A549 treated with CORT108297 at 1 μM for 4 hours (cell line): Measurements from ENCODE around the gene LEKR1. TPM values are rescaled to one million over a fixed set of nuclear protein-coding genes. Genes with fewer than 3 reads are reported as not detected.

Experiments used
- total RNA-seq: library from RNA; stranded (reverse); fragments of 200-300 nt; extraction: Qiagen RNA extraction; gene quantifications from 5 replicates; pipeline ENCODE4 v1.2.3, GENCODE V29; 2022

LEKR1 gene
- 0.54 to 1.1 TPM (median 0.68 TPM) in 5 replicates for total RNA-seq

GRCh38 chr3:156826144-156826895, at the start of gene LEKR1:
LEKR1 (plus strand) TSS chr3:156826353; CDS start chr3:156829330, 2,977 bp downstream.

Other genes starting within 250 kb of the LEKR1 start
- gene TIPARP, start 151.8 kb upstream of the LEKR1 start, total RNA-seq = 38.0 to 63.7 TPM (median 44.9 TPM) in 5 replicates